ENCODE results near the gene TTC7B. TPM values are rescaled to one million over a fixed set of nuclear protein-coding genes. Genes with fewer than 3 reads are reported as not detected.

TTC7B gene
- total RNA-seq, 2 experiments from 2014 or later: 1.2 to 1.3 TPM

- DNase-seq: no peak
- POLR2A ChIA-PET: no interaction called here
- Mint-ChIP-seq H3K36me3 (ENCODE audit: low read depth) (no peaks in the 10 kb centered on the region), H3K4me1 (ENCODE audit: low read depth) (no peaks in the 10 kb centered on the region), H3K27ac (no peak overlapping the region), H3K27me3 (no peaks in the 10 kb centered on the region), H3K9me3 (no peaks in the 10 kb centered on the region), H3K4me3 (no peak overlapping the region)
- H3K27ac ChIP-seq (ENCODE audit: low read depth in 1 of 2, low read length in 2 of 2): no peak overlapping the region
- no peaks in the 10 kb centered on the region for H3K36me3 ChIP-seq (ENCODE audit: insufficient read depth, low read length)
- H3K4me3 ChIP-seq (ENCODE audit: low read length): no peak overlapping the region
- CTCF ChIA-PET: interaction anchor here (0.9 kb wide), 1 partner anchor 38 kb away, joined by 3 read pairs; no protein-coding TSS in a partner anchor
- H3K9me3 ChIP-seq (ENCODE audit: control insufficient read depth in 1 of 2, insufficient read depth in 1 of 2, low read length in 2 of 2): no peaks in the 10 kb centered on the region
- ATAC-seq (ENCODE audit: poor library complexity): no peak
- peaks cover 0 to 3% of the 10 kb centered on the region in 2 experiments for H3K27me3 ChIP-seq (ENCODE audit: control insufficient read depth in 1 of 2, insufficient read depth in 2 of 2, low read length in 2 of 2)
- intact Hi-C loops (cut with DNase I, micrococcal nuclease): no loop called here
- TF ChIP-seq CTCF (IDR thresholded peaks at IDR 0.05): no peak
- no peaks in the 10 kb centered on the region for H3K4me1 ChIP-seq (ENCODE audit: insufficient read depth, low read length)
These were observed 95.4 kb downstream of the TTC7B start for GRCh38 chr14:90720832-90721231.

- H3K9me3 ChIP-seq (ENCODE audit: control insufficient read depth in 1 of 2, insufficient read depth in 1 of 2, low read length in 2 of 2): no peaks in the 10 kb centered on the region
- H3K4me3 Mint-ChIP-seq: no peak overlapping the region
- H3K36me3 Mint-ChIP-seq (ENCODE audit: low read depth): no peaks in the 10 kb centered on the region
- H3K4me1 ChIP-seq (ENCODE audit: insufficient read depth, low read length): no peaks in the 10 kb centered on the region
- no peak overlapping the region for H3K4me3 ChIP-seq (ENCODE audit: low read length)
- ChIA-PET POLR2A (no interaction called here), CTCF (interaction anchor here (0.9 kb wide), 1 partner anchor 38 kb away, joined by 3 read pairs; no protein-coding TSS in a partner anchor)
- no peaks in the 10 kb centered on the region for H3K9me3 Mint-ChIP-seq
- H3K27me3 ChIP-seq (ENCODE audit: control insufficient read depth in 1 of 2, insufficient read depth in 2 of 2, low read length in 2 of 2): peaks cover 0 to 3% of the 10 kb centered on the region in 2 experiments
- H3K27me3 Mint-ChIP-seq: no peaks in the 10 kb centered on the region
- DNase-seq (no peak), ATAC-seq (ENCODE audit: poor library complexity) (no peak)
- intact Hi-C loops (cut with DNase I, micrococcal nuclease): no loop called here
- no peak overlapping the region for H3K27ac ChIP-seq (ENCODE audit: low read depth in 1 of 2, low read length in 2 of 2)
- H3K27ac Mint-ChIP-seq: no peak overlapping the region
- no peak for TF ChIP-seq CTCF (IDR thresholded peaks at IDR 0.05)
- H3K36me3 ChIP-seq (ENCODE audit: insufficient read depth, low read length): no peaks in the 10 kb centered on the region
- H3K4me1 Mint-ChIP-seq (ENCODE audit: low read depth): no peaks in the 10 kb centered on the region
These were observed 95.9 kb downstream of the TTC7B start for GRCh38 chr14:90720336-90720735.

GRCh38 chr14:90717916-90718315 is 98.3 kb downstream of the TTC7B start:
- H3K4me3 ChIP-seq (ENCODE audit: low read length): no peak overlapping the region
- Mint-ChIP-seq H3K27ac (no peak overlapping the region), H3K27me3 (no peaks in the 10 kb centered on the region), H3K4me3 (no peak overlapping the region), H3K4me1 (ENCODE audit: low read depth) (no peaks in the 10 kb centered on the region), H3K36me3 (ENCODE audit: low read depth) (no peaks in the 10 kb centered on the region), H3K9me3 (no peaks in the 10 kb centered on the region)
- TF ChIP-seq CTCF (IDR thresholded peaks at IDR 0.05): no peak
- intact Hi-C loops (cut with DNase I, micrococcal nuclease): no loop called here
- no peak for ATAC-seq (ENCODE audit: poor library complexity)
- ChIA-PET CTCF (no interaction called here), POLR2A (no interaction called here)
- no peaks in the 10 kb centered on the region for H3K9me3 ChIP-seq (ENCODE audit: control insufficient read depth in 1 of 2, insufficient read depth in 1 of 2, low read length in 2 of 2)
- H3K27ac ChIP-seq (ENCODE audit: low read depth in 1 of 2, low read length in 2 of 2): no peak overlapping the region
- no peak for DNase-seq
- H3K36me3 ChIP-seq (ENCODE audit: insufficient read depth, low read length): no peaks in the 10 kb centered on the region
- no peaks in the 10 kb centered on the region for H3K4me1 ChIP-seq (ENCODE audit: insufficient read depth, low read length)
- peaks cover 0 to 3% of the 10 kb centered on the region in 2 experiments for H3K27me3 ChIP-seq (ENCODE audit: control insufficient read depth in 1 of 2, insufficient read depth in 2 of 2, low read length in 2 of 2)

All from CD4-positive, alpha-beta T cell (primary cell).